PC-9 (cell line): Measurements from ENCODE around the gene GMDS.

Experiments
- EZH2 ChIP-seq: fragments of 200-600 bp; sonication (generic); IDR thresholded peaks from 2 replicates; pipeline ENCODE4 v1.8.0; 2017; ENCODE audit warnings: antibody characterized with exemption, low read depth
- TF ChIP-seq, protein P1 (sequence below): fragments of 200-600 bp; sonication (generic); conservative IDR thresholded peaks from 2 replicates; pipeline ENCODE4 v1.6.1; 2017; ENCODE audit warnings: mixed run types, antibody characterized with exemption, mild to moderate bottlenecking, moderate library complexity

DNA sequence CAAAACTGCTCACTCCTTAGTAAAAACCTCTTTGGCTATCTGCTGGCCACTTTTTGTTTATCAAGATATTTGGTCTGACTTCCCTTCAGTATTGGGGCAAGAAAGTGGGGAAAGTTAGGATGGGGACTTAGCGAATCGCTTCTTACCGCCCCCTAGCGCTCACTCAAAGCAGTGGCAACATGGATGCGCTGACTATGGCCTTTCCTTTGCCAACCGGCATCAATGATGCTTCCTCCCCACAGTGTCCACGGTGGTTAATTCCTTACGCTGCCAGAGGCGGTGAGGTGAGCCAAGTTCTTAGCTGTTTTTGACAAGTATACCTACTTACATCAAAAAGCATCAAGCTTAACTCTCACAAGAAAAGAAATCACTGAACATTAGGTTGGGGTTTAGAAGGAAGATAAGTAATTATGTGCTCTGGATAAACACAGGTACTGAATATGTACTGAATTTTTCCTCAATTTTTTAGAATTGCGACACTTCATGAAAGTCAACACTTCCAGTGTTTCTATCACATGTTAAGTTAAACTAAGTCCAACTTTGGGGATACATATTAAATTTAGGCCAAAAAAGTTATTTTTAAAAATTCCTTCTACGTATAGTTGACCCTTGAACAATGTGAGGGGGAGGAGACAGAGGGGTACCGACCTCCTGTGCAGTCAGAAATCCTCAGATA, 86.7 kb downstream of the GMDS start:
- TF ChIP-seq, protein P1, sequence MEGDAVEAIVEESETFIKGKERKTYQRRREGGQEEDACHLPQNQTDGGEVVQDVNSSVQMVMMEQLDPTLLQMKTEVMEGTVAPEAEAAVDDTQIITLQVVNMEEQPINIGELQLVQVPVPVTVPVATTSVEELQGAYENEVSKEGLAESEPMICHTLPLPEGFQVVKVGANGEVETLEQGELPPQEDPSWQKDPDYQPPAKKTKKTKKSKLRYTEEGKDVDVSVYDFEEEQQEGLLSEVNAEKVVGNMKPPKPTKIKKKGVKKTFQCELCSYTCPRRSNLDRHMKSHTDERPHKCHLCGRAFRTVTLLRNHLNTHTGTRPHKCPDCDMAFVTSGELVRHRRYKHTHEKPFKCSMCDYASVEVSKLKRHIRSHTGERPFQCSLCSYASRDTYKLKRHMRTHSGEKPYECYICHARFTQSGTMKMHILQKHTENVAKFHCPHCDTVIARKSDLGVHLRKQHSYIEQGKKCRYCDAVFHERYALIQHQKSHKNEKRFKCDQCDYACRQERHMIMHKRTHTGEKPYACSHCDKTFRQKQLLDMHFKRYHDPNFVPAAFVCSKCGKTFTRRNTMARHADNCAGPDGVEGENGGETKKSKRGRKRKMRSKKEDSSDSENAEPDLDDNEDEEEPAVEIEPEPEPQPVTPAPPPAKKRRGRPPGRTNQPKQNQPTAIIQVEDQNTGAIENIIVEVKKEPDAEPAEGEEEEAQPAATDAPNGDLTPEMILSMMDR = no peak; the same call in 1 of the 2 replicates
- no peak for TF ChIP-seq EZH2
